Head of caudate nucleus (tissue), 42 donors: ENCODE results near the gene INSRR.
A peak's percentile ranks its signal among the peaks of the same experiment; 100 is the strongest.

ENCODE experiments used
- DNase-seq, 42 donors: peaks; one replicate each; pipeline versions ENCODE4 v3.0.0 to v3.0.0-alpha.2; 2020 to 2021; ENCODE audit warnings: mixed read lengths in 7 of 42
- intact Hi-C: fragments of 100-400 bp; cut with DNase I; formaldehyde crosslinking; loops from one replicate; pipeline ENCODE4 v1.15.0; 2022

The INSRR gene

GRCh38 chr1:156895455-156895812 lies 36.5 kb upstream of the INSRR start:
- intact Hi-C loops: no loop called here
- no peak for DNase-seq

GRCh38 chr1:156894711-156895454 lies 36.0 kb upstream of the INSRR start:
- intact Hi-C loops: no loop called here
- no peak for DNase-seq

GRCh38 chr1:156894001-156894400 lies 35.1 kb upstream of the INSRR start:
- intact Hi-C loops: no loop called here
- no peak for DNase-seq

GRCh38 chr1:156893048-156893953 lies 34.4 kb upstream of the INSRR start, which contains the start of gene PEAR1:
Gene PEAR1 (plus strand): TSS chr1:156893718. CDS start chr1:156903927, 10,209 bp downstream.
- intact Hi-C loops: no loop called here

GRCh38 chr1:156892190-156893047 lies 33.5 kb upstream of the INSRR start:
- intact Hi-C loops: no loop called here
- DNase-seq: peak; percentile 51 to 93 (median 83)

More at GRCh38 chr1:156893048-156893953, 34.4 kb upstream of the INSRR start, which contains the start of gene PEAR1:
- DNase-seq: no peak

- peak; percentile 47 to 92 (median 80) for DNase-seq
- intact Hi-C loops: no loop called here
Observed at GRCh38 chr1:156889802-156890580, 31.1 kb upstream of the INSRR start.

- intact Hi-C loops: no loop called here
- DNase-seq: no peak
Observed at GRCh38 chr1:156887734-156888133, 28.8 kb upstream of the INSRR start.

- intact Hi-C loops: no loop called here
- DNase-seq: no peak
Observed at GRCh38 chr1:156887317-156887716, 28.4 kb upstream of the INSRR start.

GRCh38 chr1:156886583-156887281 lies 27.8 kb upstream of the INSRR start:
- intact Hi-C loops: no loop called here
- DNase-seq: no peak

GRCh38 chr1:156885880-156886355 lies 27.0 kb upstream of the INSRR start:
- intact Hi-C loops: no loop called here

GRCh38 chr1:156885314-156885713 lies 26.4 kb upstream of the INSRR start:
- DNase-seq: no peak
- intact Hi-C loops: no loop called here

More at GRCh38 chr1:156885880-156886355, 27.0 kb upstream of the INSRR start:
- no peak for DNase-seq

- intact Hi-C loops: no loop called here
- no peak for DNase-seq
Observed at GRCh38 chr1:156884560-156885184, 25.8 kb upstream of the INSRR start.

- intact Hi-C loops: no loop called here
- no peak for DNase-seq
Observed at GRCh38 chr1:156883919-156884318, 25.0 kb upstream of the INSRR start.

GRCh38 chr1:156882543-156882942 lies 23.6 kb upstream of the INSRR start:
- DNase-seq: no peak
- intact Hi-C loops: no loop called here

GRCh38 chr1:156881663-156882062 lies 22.7 kb upstream of the INSRR start:
- DNase-seq: no peak
- intact Hi-C loops: no loop called here

- intact Hi-C loops: no loop called here
- DNase-seq: no peak
Observed at GRCh38 chr1:156881101-156881500, 22.2 kb upstream of the INSRR start.

- DNase-seq: no peak
- intact Hi-C loops: no loop called here
Observed at GRCh38 chr1:156880473-156880872, 21.6 kb upstream of the INSRR start.
